ENCODE results near the gene PILRB.
A peak's percentile ranks its signal among the peaks of the same experiment; 100 is the strongest.
"Not testable (repeated sequence)": the region's sequence is repeated elsewhere in the genome, so short reads cannot be mapped to it uniquely, and the experiment has no call there.

The PILRB gene

DNA sequence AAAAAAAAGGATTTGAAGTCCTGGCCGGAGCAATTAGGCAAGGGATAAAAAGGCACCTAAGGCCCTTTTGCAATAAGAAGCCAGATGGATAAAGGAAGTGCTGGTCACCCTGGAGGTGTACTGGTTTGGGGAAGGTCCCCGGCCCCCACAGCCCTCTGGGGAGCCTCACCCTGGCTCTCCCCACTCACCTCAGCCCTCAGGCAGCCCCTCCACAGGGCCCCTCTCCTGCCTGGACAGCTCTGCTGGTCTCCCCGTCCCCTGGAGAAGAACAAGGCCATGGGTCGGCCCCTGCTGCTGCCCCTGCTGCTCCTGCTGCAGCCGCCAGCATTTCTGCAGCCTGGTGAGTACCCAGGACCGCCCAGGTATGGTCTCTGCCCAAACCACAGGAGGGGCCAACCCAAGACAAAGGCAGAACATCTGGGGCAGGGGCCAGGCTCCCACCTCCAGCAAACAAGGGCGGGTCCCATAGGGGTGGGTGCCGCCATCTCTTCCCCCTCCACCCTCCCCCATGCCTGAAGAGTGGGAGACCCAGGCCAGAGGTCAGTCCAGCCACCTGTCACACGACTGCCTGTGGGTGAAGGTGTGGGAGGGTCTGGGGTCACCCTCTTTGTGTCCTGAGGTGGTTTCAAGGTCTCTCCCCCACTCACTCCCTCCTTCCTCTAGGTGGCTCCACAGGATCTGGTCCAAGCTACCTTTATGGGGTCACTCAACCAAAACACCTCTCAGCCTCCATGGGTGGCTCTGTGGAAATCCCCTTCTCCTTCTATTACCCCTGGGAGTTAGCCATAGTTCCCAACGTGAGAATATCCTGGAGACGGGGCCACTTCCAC lies at the start of gene PILRB:
Gene PILRB, plus strand, starts transcription at position 91 of the 830 bp plus-strand sequence. Its CDS starts 186 bp downstream, at position 277.
- DNase-seq (ENCODE audit: insufficient read length, low spot score) = no peak
- no peak for FAIRE-seq
- no peak for TF ChIP-seq POLR2A (IDR thresholded peaks at IDR 0.05; ENCODE audit: low read depth, low read length)

GRCh38 chr7:100318329-100318728 lies 39.6 kb upstream of the PILRB start:
- FAIRE-seq; DNase-seq (ENCODE audit: insufficient read length, low spot score): not testable (repeated sequence)

GRCh38 chr7:100321648-100322047 lies 36.3 kb upstream of the PILRB start:
- not testable (repeated sequence) for DNase-seq (ENCODE audit: insufficient read length, low spot score); FAIRE-seq

DNA sequence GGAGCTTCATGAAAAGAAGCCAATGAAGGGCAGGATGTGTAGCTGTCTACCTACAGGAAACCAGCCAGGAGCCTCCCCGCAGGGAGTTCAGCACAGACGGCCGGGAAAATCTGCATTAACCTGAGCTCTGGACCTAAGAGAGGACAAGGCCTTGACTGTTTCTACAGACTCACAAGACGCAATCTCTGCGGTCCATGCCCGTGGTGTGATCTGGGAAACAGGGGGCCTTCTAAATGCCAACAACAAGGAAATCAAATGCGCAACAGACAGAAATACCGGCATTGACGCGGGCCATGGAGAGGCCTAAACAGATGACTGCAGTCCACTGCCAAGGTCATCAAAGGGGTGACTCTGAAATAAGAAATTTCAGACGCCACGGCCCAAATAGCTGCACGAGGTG lies 33.7 kb upstream of the PILRB start:
- not testable (repeated sequence) for FAIRE-seq

GRCh38 chr7:100325671-100326070 lies 32.2 kb upstream of the PILRB start:
- not testable (repeated sequence) for FAIRE-seq; DNase-seq (ENCODE audit: insufficient read length, low spot score)

More for the DNA sequence above, 33.7 kb upstream of the PILRB start:
- DNase-seq (ENCODE audit: insufficient read length, low spot score) = not testable (repeated sequence)

- not testable (repeated sequence) for FAIRE-seq; DNase-seq (ENCODE audit: insufficient read length, low spot score)
Measured at GRCh38 chr7:100326914-100327313, 31.0 kb upstream of the PILRB start.

- peak; percentile 96 for TF ChIP-seq POLR2A (IDR thresholded peaks at IDR 0.05; ENCODE audit: low read depth, low read length)
- DNase-seq (ENCODE audit: insufficient read length, low spot score) = peak; percentile 69
- not testable (repeated sequence) for FAIRE-seq
Measured at GRCh38 chr7:100335566-100336466, 22.1 kb upstream of the PILRB start.

DNA sequence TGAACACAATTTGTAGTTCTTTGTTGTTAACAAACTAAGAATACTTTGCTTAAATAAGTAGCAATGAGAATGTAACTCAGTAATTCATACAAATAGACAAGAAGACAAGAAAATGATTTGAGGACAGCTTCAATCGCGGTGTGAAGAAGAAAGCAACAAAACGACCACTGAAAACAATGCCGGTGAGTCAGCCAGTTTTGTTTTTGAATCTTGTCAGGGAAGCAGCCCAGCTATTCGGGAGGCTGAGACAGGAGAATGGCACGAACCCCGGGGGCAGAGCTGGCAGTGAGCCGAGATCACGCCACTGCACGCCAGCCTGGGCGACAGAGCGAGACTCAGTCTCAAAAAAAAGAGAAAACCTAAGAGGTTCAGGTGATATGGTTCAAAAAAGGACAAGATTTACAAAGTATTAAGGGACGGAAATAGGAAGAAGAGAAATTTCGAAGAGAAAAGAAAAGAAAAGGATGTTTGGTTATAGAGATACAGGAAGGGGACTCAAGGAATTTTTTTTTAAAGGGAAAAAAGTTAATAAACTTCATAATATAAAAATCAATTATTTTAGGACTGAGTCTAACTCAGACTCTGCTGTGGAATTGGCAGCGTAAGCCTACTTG lies 19.7 kb upstream of the PILRB start:
- not testable (repeated sequence) for FAIRE-seq; DNase-seq (ENCODE audit: insufficient read length, low spot score)

DNA sequence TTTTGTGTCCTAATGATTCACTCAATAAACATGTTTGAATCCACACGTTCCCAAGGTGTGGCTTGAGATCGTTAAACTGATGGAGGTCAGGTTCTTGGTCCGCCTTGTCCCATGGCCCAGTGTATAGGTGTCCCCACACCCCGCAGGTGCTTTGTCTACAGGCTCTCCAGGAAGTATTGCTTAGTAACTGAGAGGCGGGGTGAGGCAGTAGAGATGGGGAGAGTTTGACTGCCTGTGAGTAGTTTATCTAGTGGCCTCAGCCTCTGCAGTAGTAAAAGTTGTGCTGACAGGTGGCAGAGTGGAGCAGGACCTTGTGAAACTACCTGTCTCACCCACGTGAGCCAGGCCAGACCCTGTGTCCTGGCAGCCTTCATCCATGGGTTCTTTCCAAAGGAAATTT lies 16.6 kb upstream of the PILRB start:
- not testable (repeated sequence) for DNase-seq (ENCODE audit: insufficient read length, low spot score)

DNA sequence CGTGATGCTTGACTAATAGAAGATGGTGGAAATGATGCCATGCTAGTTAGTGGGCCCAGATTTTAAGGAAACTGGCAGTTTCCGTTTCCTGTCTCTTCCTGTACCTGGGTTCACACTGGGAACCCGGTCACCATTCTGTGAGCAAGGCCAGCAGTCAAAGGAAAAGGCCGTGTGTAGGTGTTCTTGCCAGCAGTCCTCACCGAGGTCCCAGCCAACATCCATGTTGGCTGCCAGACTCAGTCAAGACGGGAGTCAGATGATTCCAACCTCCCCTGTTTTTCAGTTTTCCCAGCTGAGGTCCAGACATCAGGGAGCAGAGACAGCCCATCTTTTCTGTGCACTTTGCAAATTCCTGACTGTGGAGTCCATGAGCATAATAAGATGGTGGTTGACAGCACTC lies 15.2 kb upstream of the PILRB start:
- no peak for TF ChIP-seq POLR2A (IDR thresholded peaks at IDR 0.05; ENCODE audit: low read depth, low read length)
- no peak for FAIRE-seq
- no peak for DNase-seq (ENCODE audit: insufficient read length, low spot score)

More for the DNA sequence above, 16.6 kb upstream of the PILRB start:
- FAIRE-seq = not testable (repeated sequence)

- FAIRE-seq; DNase-seq (ENCODE audit: insufficient read length, low spot score): not testable (repeated sequence)
Measured at GRCh38 chr7:100344124-100344559, 13.8 kb upstream of the PILRB start.

GRCh38 chr7:100344560-100345287 lies 13.2 kb upstream of the PILRB start:
- FAIRE-seq; DNase-seq (ENCODE audit: insufficient read length, low spot score): not testable (repeated sequence)

- not testable (repeated sequence) for DNase-seq (ENCODE audit: insufficient read length, low spot score)
Measured at GRCh38 chr7:100345288-100345672, 12.6 kb upstream of the PILRB start.

GRCh38 chr7:100346921-100347320 lies 11.0 kb upstream of the PILRB start:
- no peak for TF ChIP-seq POLR2A (IDR thresholded peaks at IDR 0.05; ENCODE audit: low read depth, low read length)
- FAIRE-seq = no peak
- DNase-seq (ENCODE audit: insufficient read length, low spot score) = no peak

More at GRCh38 chr7:100345288-100345672, 12.6 kb upstream of the PILRB start:
- FAIRE-seq = not testable (repeated sequence)
